Lower leg skin (tissue), 3 donors: ENCODE results near the gene RPL32.

Source experiments
- POLR2A ChIP-seq, 2 donors: fragments of 450-650 bp; IDR thresholded peaks; one replicate each; pipeline ENCODE4 v1.6.1; 2016 to 2017; ENCODE audit warnings: antibody characterized with exemption in 2 of 2, mild to moderate bottlenecking in 1 of 2, moderate library complexity in 1 of 2
- TF ChIP-seq, protein P1 (sequence below), 3 donors: fragments of 450-650 bp; IDR thresholded peaks; one replicate each; pipeline ENCODE4 v1.5.1; 2016; ENCODE audit warnings: antibody characterized with exemption in 3 of 3, mild to moderate bottlenecking in 3 of 3, moderate library complexity in 2 of 3

DNA sequence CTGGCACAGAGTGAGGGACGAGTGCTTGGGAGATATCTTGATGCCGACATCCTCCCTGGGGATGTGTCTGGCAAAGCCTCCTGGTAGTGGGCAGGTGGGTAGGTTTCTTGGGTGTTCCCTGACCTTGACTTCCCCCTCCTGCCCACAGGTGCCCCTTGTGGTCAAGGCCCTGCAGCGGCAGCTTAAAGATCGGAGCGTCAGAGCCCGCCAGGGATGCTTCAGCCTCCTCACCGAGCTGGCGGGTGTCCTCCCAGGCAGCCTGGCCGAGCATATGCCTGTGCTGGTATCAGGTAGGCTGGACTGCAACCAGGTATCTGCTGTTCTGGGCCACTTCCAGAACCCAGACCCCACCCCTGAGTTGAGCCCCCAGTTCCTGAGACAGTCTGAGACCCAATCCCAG, 25.6 kb downstream of the RPL32 start:
- TF ChIP-seq, protein P1, sequence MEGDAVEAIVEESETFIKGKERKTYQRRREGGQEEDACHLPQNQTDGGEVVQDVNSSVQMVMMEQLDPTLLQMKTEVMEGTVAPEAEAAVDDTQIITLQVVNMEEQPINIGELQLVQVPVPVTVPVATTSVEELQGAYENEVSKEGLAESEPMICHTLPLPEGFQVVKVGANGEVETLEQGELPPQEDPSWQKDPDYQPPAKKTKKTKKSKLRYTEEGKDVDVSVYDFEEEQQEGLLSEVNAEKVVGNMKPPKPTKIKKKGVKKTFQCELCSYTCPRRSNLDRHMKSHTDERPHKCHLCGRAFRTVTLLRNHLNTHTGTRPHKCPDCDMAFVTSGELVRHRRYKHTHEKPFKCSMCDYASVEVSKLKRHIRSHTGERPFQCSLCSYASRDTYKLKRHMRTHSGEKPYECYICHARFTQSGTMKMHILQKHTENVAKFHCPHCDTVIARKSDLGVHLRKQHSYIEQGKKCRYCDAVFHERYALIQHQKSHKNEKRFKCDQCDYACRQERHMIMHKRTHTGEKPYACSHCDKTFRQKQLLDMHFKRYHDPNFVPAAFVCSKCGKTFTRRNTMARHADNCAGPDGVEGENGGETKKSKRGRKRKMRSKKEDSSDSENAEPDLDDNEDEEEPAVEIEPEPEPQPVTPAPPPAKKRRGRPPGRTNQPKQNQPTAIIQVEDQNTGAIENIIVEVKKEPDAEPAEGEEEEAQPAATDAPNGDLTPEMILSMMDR (IDR thresholded peaks at IDR 0.05), result no peak
- TF ChIP-seq POLR2A (IDR thresholded peaks at IDR 0.05), result no peak
